HepG2 (cell line): Measurements from ENCODE around the gene RHBDL1. TPM values are rescaled to one million over a fixed set of nuclear protein-coding genes. Genes with fewer than 3 reads are reported as not detected.
A peak's percentile ranks its signal among the peaks of the same experiment; 100 is the strongest.

Source experiments
- ATF1 ChIP-seq: IDR thresholded peaks from 2 replicates; pipeline ENCODE4 v1.6.1; 2016; ENCODE audit warnings: mild to moderate bottlenecking, control low read depth
- CBX5 ChIP-seq: sonication (generic); formaldehyde crosslinking; IDR thresholded peaks from 2 replicates; pipeline ENCODE4 v1.4.0; 2020; ENCODE audit warnings: missing genetic modification reagents, borderline replicate concordance
- CERS6 ChIP-seq: sonication (generic); formaldehyde crosslinking; IDR thresholded peaks from 2 replicates; pipeline ENCODE4 v1.5.0; 2020; ENCODE audit warnings: missing genetic modification reagents
- CSRNP2 ChIP-seq: sonication (generic); formaldehyde crosslinking; conservative IDR thresholded peaks from 2 replicates; pipeline ENCODE4 v1.8.0; 2022; ENCODE audit warnings: low read depth, missing genetic modification reagents
- ETV5 ChIP-seq: IDR thresholded peaks from 2 replicates; pipeline ENCODE4 v1.6.1; 2018; ENCODE audit warnings: missing biosample characterization, missing genetic modification reagents, inconsistent platforms, borderline replicate concordance
- MBD4 ChIP-seq: IDR thresholded peaks from 2 replicates; pipeline ENCODE4 v1.6.1; 2012; ENCODE audit warnings: low read length, inconsistent platforms, borderline replicate concordance
- NCOA1 ChIP-seq: sonication (generic); formaldehyde crosslinking; IDR thresholded peaks from 2 replicates; pipeline ENCODE4 v1.9.0; 2021; ENCODE audit warnings: missing genetic modification reagents
- REXO4 ChIP-seq: sonication (generic); formaldehyde crosslinking; IDR thresholded peaks from 2 replicates; pipeline ENCODE4 v1.8.0; 2022; ENCODE audit warnings: missing genetic modification reagents, mild to moderate bottlenecking, borderline replicate concordance
- SAP130 ChIP-seq: IDR thresholded peaks from 2 replicates; pipeline ENCODE4 v1.6.1; 2016; ENCODE audit warnings: low read depth
- TERF1 ChIP-seq: sonication (generic); formaldehyde crosslinking; IDR thresholded peaks from 2 replicates; pipeline ENCODE4 v1.8.0; 2022; ENCODE audit warnings: mild to moderate bottlenecking, missing genetic modification reagents, moderate library complexity
- THAP7 ChIP-seq: sonication (generic); formaldehyde crosslinking; IDR thresholded peaks from 2 replicates; pipeline ENCODE4 v1.8.1; 2023; ENCODE audit warnings: mild to moderate bottlenecking, missing genetic modification reagents
- TOPORS ChIP-seq: sonication (generic); formaldehyde crosslinking; IDR thresholded peaks from 2 replicates; pipeline ENCODE4 v1.8.0; 2023; ENCODE audit warnings: mild to moderate bottlenecking, missing genetic modification reagents
- ZBTB37 ChIP-seq: sonication (generic); formaldehyde crosslinking; IDR thresholded peaks from 2 replicates; pipeline ENCODE4 v1.4.0; 2020; ENCODE audit warnings: mild to moderate bottlenecking, missing genetic modification reagents
- ZBTB7B ChIP-seq: sonication (generic); formaldehyde crosslinking; IDR thresholded peaks from 2 replicates; pipeline ENCODE4 v1.4.0; 2020; ENCODE audit warnings: missing genetic modification reagents
- ZNF12 ChIP-seq: sonication (generic); formaldehyde crosslinking; IDR thresholded peaks from 2 replicates; pipeline ENCODE4 v1.5.0; 2020; ENCODE audit warnings: missing genetic modification reagents
- ZNF136 ChIP-seq: sonication (generic); formaldehyde crosslinking; IDR thresholded peaks from 2 replicates; pipeline ENCODE4 v1.8.1; 2022; ENCODE audit warnings: low read depth, mild to moderate bottlenecking, moderate library complexity, missing genetic modification reagents
- ZNF543 ChIP-seq: sonication (generic); formaldehyde crosslinking; IDR thresholded peaks from 2 replicates; pipeline ENCODE4 v1.4.0; 2020; ENCODE audit warnings: mild to moderate bottlenecking, missing genetic modification reagents
- ZNF564 ChIP-seq: sonication (generic); formaldehyde crosslinking; IDR thresholded peaks from 2 replicates; pipeline ENCODE4 v1.8.1; 2023; ENCODE audit warnings: mild to moderate bottlenecking, missing genetic modification reagents
- ZSCAN12 ChIP-seq: sonication (generic); formaldehyde crosslinking; IDR thresholded peaks from 2 replicates; pipeline ENCODE4 v1.9.0; 2021; ENCODE audit warnings: mild to moderate bottlenecking, missing genetic modification reagents
- polyA plus RNA-seq, 8 experiments: library from polyadenylated mRNA; depleted of rRNA in 3 of 8; stranded (reverse) in 7 of 8; unstranded in 1 of 8; fragments of >200 nt; fragmentation: Illumina TruSeq in 4 of 8; extraction: Trizol in 4 of 8; gene quantifications; 2 replicates each; pipeline versions ENCODE4 v1.2.1 to v1.2.3, GENCODE V29; 2011 to 2016; ENCODE audit warnings: low read depth in 4 of 8, missing spikeins in 1 of 8, mixed read lengths in 1 of 8; ENCODE audit not compliant: insufficient read depth in 1 of 8
- total RNA-seq, 5 experiments: library from RNA; depleted of rRNA; stranded (reverse); fragments of >200 nt; fragmentation: Illumina TruSeq; extraction: Trizol; gene quantifications; 2 replicates each; pipeline ENCODE4 v1.2.3, GENCODE V29; 2016; ENCODE audit warnings: low read depth in 1 of 5

RHBDL1 gene
- total and polyA plus RNA-seq, 2 of the 13 experiments (the other 11 are each of a cell fraction or from before 2014, with no cell fraction given) = 1.8 to 3.8 TPM

- TF ChIP-seq TERF1 (CRISPR knock-in tag) = no peak
- TF ChIP-seq NCOA1 = no peak
- no peak for TF ChIP-seq REXO4
- TF ChIP-seq THAP7 = no peak
- no peak for TF ChIP-seq CERS6 (CRISPR knock-in tag)
- no peak for TF ChIP-seq ZBTB37
- no peak for TF ChIP-seq CSRNP2 (CRISPR knock-in tag)
- TF ChIP-seq ETV5 = no peak
- peak; percentile 22; the same call in 1 of the 2 replicates for TF ChIP-seq ZBTB7B
- no peak for TF ChIP-seq ZNF543 (CRISPR knock-in tag)
- no peak for TF ChIP-seq CBX5 (CRISPR knock-in tag)
- no peak for TF ChIP-seq MBD4
- no peak for TF ChIP-seq ZNF564 (CRISPR knock-in tag)
- TF ChIP-seq ZNF136 (CRISPR knock-in tag) = no peak
- TF ChIP-seq ZNF12 (CRISPR knock-in tag) = no peak
- no peak for TF ChIP-seq ZSCAN12 (CRISPR knock-in tag)
- no peak for TF ChIP-seq ATF1 (CRISPR knock-in tag)
- peak; percentile 9; the same call in 1 of the 2 replicates for TF ChIP-seq SAP130 (CRISPR knock-in tag)
- TF ChIP-seq TOPORS = no peak
These were observed 38.1 kb upstream of the RHBDL1 start (continued) for GRCh38 chr16:637081-638018.
